HepG2 (cell line): ENCODE measurements around the gene TAMALIN. TPM values are rescaled to one million over a fixed set of nuclear protein-coding genes. Genes with fewer than 3 reads are reported as not detected.

ENCODE experiments used
- BCL6 ChIP-seq: IDR thresholded peaks from 2 replicates; pipeline ENCODE4 v1.6.1; 2016; ENCODE audit warnings: missing genetic modification reagents, missing compliant biosample characterization
- BRF2 ChIP-seq: sonication (generic); formaldehyde crosslinking; IDR thresholded peaks from 2 replicates; pipeline ENCODE4 v1.8.1; 2022; ENCODE audit warnings: mild to moderate bottlenecking, missing genetic modification reagents
- CSRNP2 ChIP-seq: sonication (generic); formaldehyde crosslinking; conservative IDR thresholded peaks from 2 replicates; pipeline ENCODE4 v1.8.0; 2022; ENCODE audit warnings: low read depth, missing genetic modification reagents
- DNMT3B ChIP-seq: conservative IDR thresholded peaks from 2 replicates; pipeline ENCODE4 v1.6.1; 2016; ENCODE audit warnings: missing biosample characterization, control low read depth
- HMG20B ChIP-seq: conservative IDR thresholded peaks from 2 replicates; pipeline ENCODE4 v1.6.1; 2016; ENCODE audit warnings: missing genetic modification reagents, missing compliant biosample characterization
- HMGA1 ChIP-seq: sonication (generic); formaldehyde crosslinking; conservative IDR thresholded peaks from 2 replicates; pipeline ENCODE4 v1.4.0; 2020; ENCODE audit warnings: missing genetic modification reagents
- HNRNPUL1 ChIP-seq: fragments of 200-400 bp; formaldehyde crosslinking; IDR thresholded peaks from 2 replicates; pipeline ENCODE4 v1.6.1; 2017; ENCODE audit warnings: low read depth, mild to moderate bottlenecking, low read length, moderate library complexity
- IKZF5 ChIP-seq: IDR thresholded peaks from 2 replicates; pipeline ENCODE4 v1.6.1; 2018; ENCODE audit warnings: missing genetic modification reagents, mild to moderate bottlenecking, missing compliant biosample characterization
- ISX ChIP-seq: sonication (generic); formaldehyde crosslinking; conservative IDR thresholded peaks from 2 replicates; pipeline ENCODE4 v1.5.0; 2020; ENCODE audit warnings: missing genetic modification reagents
- MYC ChIP-seq: sonication (generic); formaldehyde crosslinking; IDR thresholded peaks from 2 replicates; pipeline ENCODE4 v1.9.0; 2021; ENCODE audit warnings: missing genetic modification reagents, borderline replicate concordance
- NFE2L2 ChIP-seq: fragments of 150-350 bp; IDR thresholded peaks from 2 replicates; pipeline ENCODE4 v1.6.1; 2014; ENCODE audit warnings: low read length
- PHF5A ChIP-seq: IDR thresholded peaks from one replicate; pipeline ENCODE4 v1.6.1; 2018; ENCODE audit warnings: low read depth, missing genetic modification reagents; ENCODE audit not compliant: unreplicated experiment
- PTBP1 ChIP-seq: fragments of 200-400 bp; formaldehyde crosslinking; IDR thresholded peaks from 2 replicates; pipeline ENCODE4 v1.6.1; 2018; ENCODE audit warnings: low read length, low read depth; ENCODE audit not compliant: poor library complexity, severe bottlenecking
- RAD21 ChIP-seq: fragments of 450-650 bp; formaldehyde crosslinking; IDR thresholded peaks from 2 replicates; pipeline ENCODE4 v1.5.0; 2020; ENCODE audit warnings: mild to moderate bottlenecking
- RXRA ChIP-seq: sonication (generic); formaldehyde crosslinking; IDR thresholded peaks from 2 replicates; pipeline ENCODE4 v1.5.1; 2020; ENCODE audit warnings: missing genetic modification reagents
- THAP11 ChIP-seq: IDR thresholded peaks from 2 replicates; pipeline ENCODE4 v1.6.1; 2016; ENCODE audit warnings: missing biosample characterization, missing genetic modification reagents
- TRAFD1 ChIP-seq: sonication (generic); formaldehyde crosslinking; IDR thresholded peaks from 2 replicates; pipeline ENCODE4 v1.5.1; 2020; ENCODE audit warnings: missing genetic modification reagents, mild to moderate bottlenecking, borderline replicate concordance
- TRIM22 ChIP-seq: fragments of 450-650 bp; IDR thresholded peaks from 2 replicates; pipeline ENCODE4 v1.6.1; 2017
- U2AF1 ChIP-seq: fragments of 200-400 bp; formaldehyde crosslinking; optimal IDR thresholded peaks from 2 replicates; pipeline ENCODE3; 2017; ENCODE audit warnings: mild to moderate bottlenecking, low read depth, low read length
- ZNF292 ChIP-seq: sonication (generic); formaldehyde crosslinking; IDR thresholded peaks from 2 replicates; pipeline ENCODE4 v1.8.1; 2022; ENCODE audit warnings: mild to moderate bottlenecking, low read depth, missing genetic modification reagents, borderline replicate concordance
- ZNF557 ChIP-seq: sonication (generic); formaldehyde crosslinking; IDR thresholded peaks from 2 replicates; pipeline ENCODE4 v1.4.0; 2020; ENCODE audit warnings: missing genetic modification reagents
- ZNF598 ChIP-seq: sonication (generic); formaldehyde crosslinking; IDR thresholded peaks from 2 replicates; pipeline ENCODE4 v1.5.1; 2020; ENCODE audit warnings: mild to moderate bottlenecking, missing genetic modification reagents, borderline replicate concordance
- ZNF761 ChIP-seq: sonication (generic); formaldehyde crosslinking; conservative IDR thresholded peaks from 2 replicates; pipeline ENCODE4 v1.4.0; 2020; ENCODE audit warnings: mild to moderate bottlenecking, missing genetic modification reagents
- ZNF768 ChIP-seq: sonication (generic); formaldehyde crosslinking; IDR thresholded peaks from 2 replicates; pipeline ENCODE4 v1.4.0; 2020; ENCODE audit warnings: missing genetic modification reagents
- ZNF878 ChIP-seq: sonication (generic); formaldehyde crosslinking; IDR thresholded peaks from 2 replicates; pipeline ENCODE4 v1.8.1; 2023; ENCODE audit warnings: mild to moderate bottlenecking, missing genetic modification reagents, moderate library complexity
- polyA plus RNA-seq, 8 experiments: library from polyadenylated mRNA; depleted of rRNA in 3 of 8; stranded (reverse) in 7 of 8; unstranded in 1 of 8; fragments of >200 nt; fragmentation: Illumina TruSeq in 4 of 8; extraction: Trizol in 4 of 8; gene quantifications; 2 replicates each; pipeline versions ENCODE4 v1.2.1 to v1.2.3, GENCODE V29; 2011 to 2016; ENCODE audit warnings: low read depth in 4 of 8, missing spikeins in 1 of 8, mixed read lengths in 1 of 8; ENCODE audit not compliant: insufficient read depth in 1 of 8
- total RNA-seq, 5 experiments: library from RNA; depleted of rRNA; stranded (reverse); fragments of >200 nt; fragmentation: Illumina TruSeq; extraction: Trizol; gene quantifications; 2 replicates each; pipeline ENCODE4 v1.2.3, GENCODE V29; 2016; ENCODE audit warnings: low read depth in 1 of 5

Gene TAMALIN
- total and polyA plus RNA-seq, 2 of the 13 experiments (the other 11 are each of a cell fraction or from before 2014, with no cell fraction given) = 2.9 to 10.9 TPM

- TF ChIP-seq RAD21 = 0 out of 2 replicates have a peak, but pooled peaks have one; percentile 16
- no peak for TF ChIP-seq HMGA1
- no peak for TF ChIP-seq ZNF761 (CRISPR knock-in tag)
- TF ChIP-seq THAP11 (CRISPR knock-in tag) = 0 out of 2 replicates have a peak, but pooled peaks have one; percentile 16
- 0 out of 2 replicates have a peak, but pooled peaks have one; percentile 14 for TF ChIP-seq RXRA (CRISPR knock-in tag)
- no peak for TF ChIP-seq ZNF557
- peak; percentile 37; the same call in 1 of the 2 replicates for TF ChIP-seq MYC
- no peak for TF ChIP-seq TRIM22
- TF ChIP-seq U2AF1 = no peak
- no peak for TF ChIP-seq ISX (CRISPR knock-in tag)
- no peak for TF ChIP-seq ZNF292 (CRISPR knock-in tag)
- no peak for TF ChIP-seq HMG20B
- no peak for TF ChIP-seq ZNF768 (CRISPR knock-in tag)
- peak; percentile 36; the same call in 1 of the 2 replicates for TF ChIP-seq ZNF878
- TF ChIP-seq TRAFD1 (CRISPR knock-in tag) = no peak
- TF ChIP-seq IKZF5 (CRISPR knock-in tag) = peak; percentile 69; the same call in 1 of the 2 replicates
- no peak for TF ChIP-seq NFE2L2
- TF ChIP-seq PHF5A (CRISPR knock-in tag) = no peak
- no peak for TF ChIP-seq ZNF598 (CRISPR knock-in tag)
- no peak for TF ChIP-seq BRF2 (CRISPR knock-in tag)
- TF ChIP-seq PTBP1 = no peak
- no peak for TF ChIP-seq HNRNPUL1
- TF ChIP-seq BCL6 (CRISPR knock-in tag) = peak; percentile 60
- 0 out of 2 replicates have a peak, but pooled peaks have one; percentile 52 for TF ChIP-seq DNMT3B
- TF ChIP-seq CSRNP2 (CRISPR knock-in tag) = no peak
These were observed 29.9 kb downstream of the TAMALIN start (continued) for GRCh38 chr12:52036587-52037171.
